Left ventricle myocardium inferior (tissue), 1 donor: Measurements from ENCODE around the gene STK32B. TPM values are rescaled to one million over a fixed set of nuclear protein-coding genes. Genes with fewer than 3 reads are reported as not detected.

Experiments used
- DNase-seq: peaks from one replicate; pipeline ENCODE4 v3.0.0-alpha.2; 2020
- H3K27ac ChIP-seq: fragments of 200-600 bp; replicated peaks from 2 replicates; pipeline ENCODE4 v1.8.0; 2021
- H3K27me3 ChIP-seq: fragments of 200-600 bp; 2 replicates; pipeline ENCODE4 v1.8.0; 2021; ENCODE audit warnings: low read depth
- H3K36me3 ChIP-seq: fragments of 200-600 bp; 2 replicates; pipeline ENCODE4 v1.8.0; 2021
- H3K4me1 ChIP-seq: fragments of 200-600 bp; 2 replicates; pipeline ENCODE4 v1.8.0; 2021
- H3K4me3 ChIP-seq: fragments of 200-600 bp; 2 replicates; pipeline ENCODE4 v1.8.0; 2021; ENCODE audit warnings: mild to moderate bottlenecking, moderate library complexity
- H3K9me3 ChIP-seq: fragments of 200-600 bp; replicated peaks from 2 replicates; pipeline ENCODE4 v1.8.0; 2021
- CTCF ChIP-seq: fragments of 200-600 bp; IDR thresholded peaks from 2 replicates; pipeline ENCODE4 v1.8.0; 2021; ENCODE audit warnings: antibody characterized with exemption, mild to moderate bottlenecking, borderline replicate concordance
- intact Hi-C: fragments of 100-400 bp; cut with micrococcal nuclease; formaldehyde crosslinking; loops from one replicate; pipeline ENCODE4 v1.11.0; 2022
- total RNA-seq: library from RNA; stranded (reverse); fragmentation: NEBNext Ultra II Directional; extraction: Animal tissue kit (Norgen Biotek cat#: 25700); gene quantifications from one replicate; pipeline ENCODE4 v1.2.1, GENCODE V29; 2021
- donor health status: DM: no; HTN: yes; CAD: no; lungs with severe emphysema.

The STK32B gene
- total RNA-seq, 1 donor from 2014 or later: 0.55 TPM

GRCh38 chr4:5503336-5503936 is 452.2 kb downstream of the STK32B start:
- no peak overlapping the region for H3K27ac ChIP-seq
- peaks cover 16% of the 10 kb centered on the region for H3K27me3 ChIP-seq
- H3K36me3 ChIP-seq: no peaks in the 10 kb centered on the region
- no peaks in the 10 kb centered on the region for H3K9me3 ChIP-seq
- no peak for TF ChIP-seq CTCF
- H3K4me3 ChIP-seq: no peak overlapping the region
- intact Hi-C loops: no loop called here
- no peaks in the 10 kb centered on the region for H3K4me1 ChIP-seq
- no peak for DNase-seq

GRCh38 chr4:5504486-5504885 is 453.2 kb downstream of the STK32B start:
- DNase-seq: no peak
- Histone ChIP-seq H3K36me3 (no peaks in the 10 kb centered on the region), H3K27me3 (peaks cover 16% of the 10 kb centered on the region), H3K27ac (no peak overlapping the region), H3K9me3 (peaks cover 2% of the 10 kb centered on the region), H3K4me3 (no peak overlapping the region), H3K4me1 (no peaks in the 10 kb centered on the region)
- TF ChIP-seq CTCF: no peak
- intact Hi-C loops: no loop called here

GRCh38 chr4:5510504-5510903 is 459.2 kb downstream of the STK32B start:
- H3K4me1 ChIP-seq: no peaks in the 10 kb centered on the region
- intact Hi-C loops: no loop called here
- no peak for DNase-seq
- peaks cover 8% of the 10 kb centered on the region for H3K9me3 ChIP-seq
- TF ChIP-seq CTCF: no peak
- no peak overlapping the region for H3K27ac ChIP-seq
- peaks cover 7% of the 10 kb centered on the region for H3K27me3 ChIP-seq
- no peaks in the 10 kb centered on the region for H3K36me3 ChIP-seq
- H3K4me3 ChIP-seq: no peak overlapping the region

GRCh38 chr4:5511791-5512190 is 460.5 kb downstream of the STK32B start:
- DNase-seq: no peak
- TF ChIP-seq CTCF: no peak
- H3K27me3 ChIP-seq: no peaks in the 10 kb centered on the region
- intact Hi-C loops: no loop called here
- no peak overlapping the region for H3K4me3 ChIP-seq
- H3K36me3 ChIP-seq: no peaks in the 10 kb centered on the region
- no peaks in the 10 kb centered on the region for H3K4me1 ChIP-seq
- H3K27ac ChIP-seq: no peak overlapping the region
- peaks cover 8% of the 10 kb centered on the region for H3K9me3 ChIP-seq

- DNase-seq: no peak
- no peaks in the 10 kb centered on the region for H3K27me3 ChIP-seq
- H3K36me3 ChIP-seq: no peaks in the 10 kb centered on the region
- no peak overlapping the region for H3K4me3 ChIP-seq
- intact Hi-C loops: no loop called here
- TF ChIP-seq CTCF: no peak
- no peak overlapping the region for H3K27ac ChIP-seq
- peaks cover 9% of the 10 kb centered on the region for H3K9me3 ChIP-seq
- H3K4me1 ChIP-seq: no peaks in the 10 kb centered on the region
These were observed 464.4 kb downstream of the STK32B start for GRCh38 chr4:5515646-5516045.
